ENCODE data around the gene HK1. TPM values are rescaled to one million over a fixed set of nuclear protein-coding genes. Genes with fewer than 3 reads are reported as not detected.
"Not testable (repeated sequence)": the region's sequence is repeated elsewhere in the genome, so short reads cannot be mapped to it uniquely, and the experiment has no call there.

Gene HK1
- total RNA-seq, 4 donors from 2014 or later, result 12.5 to 47.0 (median 12.6) TPM

DNA sequence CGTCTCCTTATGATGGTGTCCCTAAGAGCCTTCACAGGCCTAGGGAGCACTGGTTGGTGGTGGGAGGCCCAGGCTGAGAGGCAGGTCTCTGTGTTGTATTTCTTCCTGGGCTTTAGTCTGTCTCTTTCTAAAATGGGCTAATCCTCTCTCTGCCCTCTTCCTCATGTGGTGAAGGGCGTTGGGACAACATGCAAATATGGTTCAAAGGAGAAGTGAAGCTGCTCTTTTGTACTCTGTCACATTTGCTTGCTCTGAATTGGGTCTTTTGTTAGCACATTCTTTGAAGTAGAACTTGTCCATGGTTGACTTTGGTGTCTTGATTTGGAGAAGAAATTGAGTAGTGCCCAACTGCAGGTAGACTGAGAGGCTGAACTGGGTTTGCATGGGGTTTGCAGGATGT lies 814 bp downstream of the HK1 start:
- H3K4me1 ChIP-seq, result peaks cover 0 to 3% (median 0%) of the 10 kb centered on the region in 4 donors
- no peaks in the 10 kb centered on the region for H3K9me3 ChIP-seq
- no peaks in the 10 kb centered on the region for H3K36me3 ChIP-seq
- TF ChIP-seq, protein P1, sequence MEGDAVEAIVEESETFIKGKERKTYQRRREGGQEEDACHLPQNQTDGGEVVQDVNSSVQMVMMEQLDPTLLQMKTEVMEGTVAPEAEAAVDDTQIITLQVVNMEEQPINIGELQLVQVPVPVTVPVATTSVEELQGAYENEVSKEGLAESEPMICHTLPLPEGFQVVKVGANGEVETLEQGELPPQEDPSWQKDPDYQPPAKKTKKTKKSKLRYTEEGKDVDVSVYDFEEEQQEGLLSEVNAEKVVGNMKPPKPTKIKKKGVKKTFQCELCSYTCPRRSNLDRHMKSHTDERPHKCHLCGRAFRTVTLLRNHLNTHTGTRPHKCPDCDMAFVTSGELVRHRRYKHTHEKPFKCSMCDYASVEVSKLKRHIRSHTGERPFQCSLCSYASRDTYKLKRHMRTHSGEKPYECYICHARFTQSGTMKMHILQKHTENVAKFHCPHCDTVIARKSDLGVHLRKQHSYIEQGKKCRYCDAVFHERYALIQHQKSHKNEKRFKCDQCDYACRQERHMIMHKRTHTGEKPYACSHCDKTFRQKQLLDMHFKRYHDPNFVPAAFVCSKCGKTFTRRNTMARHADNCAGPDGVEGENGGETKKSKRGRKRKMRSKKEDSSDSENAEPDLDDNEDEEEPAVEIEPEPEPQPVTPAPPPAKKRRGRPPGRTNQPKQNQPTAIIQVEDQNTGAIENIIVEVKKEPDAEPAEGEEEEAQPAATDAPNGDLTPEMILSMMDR (IDR thresholded peaks at IDR 0.05), result no peak
- TF ChIP-seq POLR2A (IDR thresholded peaks at IDR 0.05), result no peak
- no peak overlapping the region for H3K4me3 ChIP-seq
- no peak overlapping the region for H3K27ac ChIP-seq
- H3K27me3 ChIP-seq, result no peaks in the 10 kb centered on the region
- peak in 1 of 3 donors; percentile 43 for DNase-seq

DNA sequence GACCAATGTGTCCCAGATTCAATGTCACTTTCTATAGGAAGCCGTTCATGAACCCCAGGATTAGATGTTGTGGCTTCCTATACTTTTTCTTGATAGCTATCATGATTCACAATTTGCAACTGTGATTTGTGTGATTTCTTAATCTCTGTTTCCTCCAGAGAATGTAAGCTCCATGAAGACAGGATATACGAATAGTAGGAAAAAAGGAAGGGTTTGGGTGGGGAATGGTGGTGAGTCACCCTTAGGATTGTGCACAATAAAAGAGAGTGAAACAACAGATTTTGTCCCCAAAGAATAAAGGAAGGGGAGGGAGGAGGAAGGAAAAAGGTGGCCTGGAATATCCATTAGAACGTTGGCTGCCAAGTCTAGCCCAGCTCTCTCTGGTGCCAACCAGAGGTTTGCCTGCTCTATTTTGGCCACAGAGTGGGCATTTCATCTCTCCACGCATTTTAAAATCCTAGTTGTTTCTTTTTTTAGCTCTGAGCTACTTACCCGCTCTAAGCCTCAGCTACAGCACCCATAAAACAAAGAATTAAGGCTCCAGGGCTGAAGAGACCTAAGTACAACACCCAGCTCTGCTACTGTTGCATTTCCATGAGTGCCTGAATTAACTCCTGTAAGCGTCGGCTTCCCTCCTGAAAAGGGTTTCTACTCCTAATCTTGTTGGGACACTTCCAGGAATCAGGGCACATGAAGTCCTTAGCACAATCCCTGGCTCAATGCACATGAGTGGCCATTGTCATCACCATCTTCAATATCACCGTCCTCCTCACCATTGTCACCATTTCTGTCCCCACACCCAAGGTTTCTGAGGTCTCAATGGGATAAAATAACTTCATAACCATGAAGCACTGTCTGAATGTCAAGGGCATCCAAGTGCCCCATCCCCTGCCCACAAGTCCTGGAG lies 3.5 kb downstream of the HK1 start:
- Histone ChIP-seq H3K27ac (no peak overlapping the region), H3K4me1 (peaks cover 0 to 3% (median 0%) of the 10 kb centered on the region in 4 donors), H3K27me3 (no peaks in the 10 kb centered on the region), H3K36me3 (no peaks in the 10 kb centered on the region), H3K4me3 (no peak overlapping the region), H3K9me3 (no peaks in the 10 kb centered on the region)
- DNase-seq, result no peak
- TF ChIP-seq, protein P1 (IDR thresholded peaks at IDR 0.05), result no peak
- TF ChIP-seq POLR2A (IDR thresholded peaks at IDR 0.05), result no peak

DNA sequence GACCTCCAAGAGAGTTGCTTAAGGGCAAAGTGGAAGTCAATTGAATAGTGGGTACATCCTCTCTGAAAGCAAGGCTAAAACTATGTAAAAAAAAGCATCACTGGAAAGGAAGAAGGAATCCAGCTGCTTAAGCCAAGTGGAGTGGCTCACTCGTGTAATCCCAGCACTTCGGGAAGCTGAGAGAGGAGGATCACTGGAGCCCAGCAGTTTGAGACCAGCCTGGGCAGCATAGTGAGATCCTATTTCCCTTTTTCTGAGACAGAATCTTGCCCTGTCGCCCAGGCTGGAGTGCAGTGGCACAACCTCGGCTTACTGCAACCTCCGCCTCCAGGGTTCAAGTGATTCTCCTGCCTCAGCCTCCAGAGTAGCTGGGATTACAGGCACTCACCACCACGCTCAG lies 6.1 kb downstream of the HK1 start:
- not testable (repeated sequence) for H3K4me1 ChIP-seq, H3K36me3 ChIP-seq, H3K27me3 ChIP-seq, H3K27ac ChIP-seq, H3K4me3 ChIP-seq, H3K9me3 ChIP-seq, DNase-seq

DNA sequence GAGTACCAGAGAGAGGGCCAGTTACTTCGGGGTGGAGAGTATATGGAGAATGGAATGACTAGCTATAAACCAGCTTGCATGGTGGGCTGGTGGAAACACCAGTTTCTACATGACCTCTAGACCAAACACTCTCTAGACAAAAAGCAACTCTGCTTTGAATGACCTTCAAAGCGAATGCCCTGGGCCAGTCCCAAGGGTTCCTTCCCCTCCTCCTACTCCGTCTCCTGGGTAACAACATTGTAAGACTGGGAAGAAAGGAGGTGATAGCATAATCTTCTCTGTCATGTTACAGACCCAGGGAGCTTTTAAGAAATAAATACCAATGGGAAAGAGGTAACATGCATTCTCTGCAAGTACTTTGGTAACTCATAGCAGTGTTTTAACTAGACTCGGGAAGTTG lies 7.4 kb downstream of the HK1 start:
- no peak for DNase-seq

DNA sequence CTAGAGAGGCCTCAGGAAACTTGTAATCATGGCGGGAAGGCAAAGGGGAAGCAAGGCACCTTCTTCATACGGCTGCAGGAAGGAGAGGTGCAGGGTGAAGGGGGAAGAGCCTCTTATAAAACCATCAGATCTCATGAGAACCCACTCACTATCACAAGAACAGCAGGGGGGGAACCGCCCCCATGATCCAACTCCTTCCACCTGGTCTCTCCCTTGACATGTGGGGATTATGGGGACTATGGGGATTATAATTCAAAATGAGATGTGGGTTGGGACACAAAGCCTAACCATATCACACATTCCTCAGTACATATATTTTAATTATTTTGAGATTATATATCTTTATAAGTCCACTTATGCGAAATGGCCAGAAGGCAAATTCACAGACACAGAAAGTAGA lies 8.9 kb downstream of the HK1 start:
- no peaks in the 10 kb centered on the region for H3K4me1 ChIP-seq
- H3K27ac ChIP-seq, result no peak overlapping the region
- H3K36me3 ChIP-seq, result no peaks in the 10 kb centered on the region
- H3K27me3 ChIP-seq, result no peaks in the 10 kb centered on the region
- no peak overlapping the region for H3K4me3 ChIP-seq
- no peak for DNase-seq
- TF ChIP-seq POLR2A (IDR thresholded peaks at IDR 0.05), result no peak
- TF ChIP-seq, protein P1 (IDR thresholded peaks at IDR 0.05), result no peak
- H3K9me3 ChIP-seq, result no peaks in the 10 kb centered on the region

More for the DNA sequence above, 7.4 kb downstream of the HK1 start:
- no peaks in the 10 kb centered on the region for H3K27me3 ChIP-seq
- no peaks in the 10 kb centered on the region for H3K36me3 ChIP-seq
- no peak overlapping the region for H3K4me3 ChIP-seq
- no peak overlapping the region for H3K27ac ChIP-seq
- no peaks in the 10 kb centered on the region for H3K4me1 ChIP-seq
- TF ChIP-seq, protein P1 (IDR thresholded peaks at IDR 0.05), result no peak
- TF ChIP-seq POLR2A (IDR thresholded peaks at IDR 0.05), result no peak
- no peaks in the 10 kb centered on the region for H3K9me3 ChIP-seq

DNA sequence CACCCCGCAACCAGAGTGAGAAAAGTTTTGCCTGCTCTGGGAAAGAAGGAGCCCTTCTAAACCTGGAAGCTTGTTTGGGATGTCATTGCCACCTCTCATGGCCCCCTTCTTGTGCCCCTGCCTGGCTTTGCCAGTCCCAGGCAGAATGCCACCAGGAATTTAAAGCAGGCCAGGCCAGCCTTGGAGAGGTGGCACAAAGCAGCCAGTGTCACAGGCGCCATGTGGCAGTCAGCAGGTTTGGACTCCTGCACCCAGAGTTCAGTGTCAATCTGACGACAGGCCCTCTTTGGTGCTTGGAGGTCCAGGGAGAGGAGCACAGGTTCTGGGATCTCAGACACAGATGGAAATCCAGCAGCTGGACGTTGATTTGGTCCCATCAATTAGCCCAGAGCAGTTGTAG lies 12.7 kb downstream of the HK1 start:
- TF ChIP-seq POLR2A (IDR thresholded peaks at IDR 0.05), result no peak
- TF ChIP-seq, protein P1 (IDR thresholded peaks at IDR 0.05), result no peak

More for the DNA sequence above, 12.7 kb downstream of the HK1 start:
- H3K4me3 ChIP-seq, result no peak overlapping the region
- no peaks in the 10 kb centered on the region for H3K27me3 ChIP-seq
- no peak overlapping the region for H3K27ac ChIP-seq
- H3K9me3 ChIP-seq, result no peaks in the 10 kb centered on the region
- H3K4me1 ChIP-seq, result no peaks in the 10 kb centered on the region
- DNase-seq, result no peak
- no peaks in the 10 kb centered on the region for H3K36me3 ChIP-seq
